GM12891 (cell line): ENCODE results near the gene PPM1H.

ENCODE experiments used
- POLR2A ChIP-seq: IDR thresholded peaks from 2 replicates; pipeline ENCODE4 v1.6.1; 2011; ENCODE audit warnings: low read depth, low read length, control low read depth
- POLR2AphosphoS5 ChIP-seq: IDR thresholded peaks from 2 replicates; pipeline ENCODE4 v1.6.1; 2011; ENCODE audit warnings: low read depth, low read length, control low read depth
- SPI1 ChIP-seq: IDR thresholded peaks from 2 replicates; pipeline ENCODE4 v1.6.1; 2011; ENCODE audit warnings: low read depth, low read length, control low read depth
- TAF1 ChIP-seq: IDR thresholded peaks from 2 replicates; pipeline ENCODE4 v1.6.1; 2011; ENCODE audit warnings: low read depth, low read length, control low read depth

GRCh38 chr12:62738616-62739015 is 196.3 kb downstream of the PPM1H start:
- TF ChIP-seq POLR2AphosphoS5 (no peak), TAF1 (no peak), SPI1 (no peak), POLR2A (no peak)
